Tibial artery (tissue), 4 donors: ENCODE data around the gene GJD2.

ENCODE experiments used
- DNase-seq, 2 donors: peaks; one replicate each; pipeline ENCODE4 v3.0.0-alpha.2; 2019
- H3K27ac ChIP-seq, 2 donors: fragments of 200-600 bp; sonication (generic) in 1 of 2; 1 replicate in 1 of 2; 2 replicates in 1 of 2; pipeline ENCODE4 v1.5.1; 2018 to 2019; ENCODE audit warnings: mild to moderate bottlenecking in 1 of 2
- H3K27me3 ChIP-seq, 2 donors: fragments of 200-600 bp; sonication (generic) in 1 of 2; one replicate each; pipeline versions ENCODE4 v1.5.1 to v1.6.0; 2016 to 2019
- H3K36me3 ChIP-seq, 3 donors: fragments of 200-600 bp; sonication (generic) in 2 of 3; one replicate each; pipeline ENCODE4 v1.5.1; 2016 to 2019; ENCODE audit warnings: mild to moderate bottlenecking in 2 of 3
- H3K4me1 ChIP-seq, 4 donors: fragments of 200-600 bp; sonication (generic) in 2 of 4; 1 replicate in 3 of 4; 2 replicates in 1 of 4; pipeline ENCODE4 v1.5.1; 2016 to 2019
- H3K4me3 ChIP-seq, 2 donors: fragments of 200-600 bp; sonication (generic) in 1 of 2; 1 replicate in 1 of 2; 2 replicates in 1 of 2; pipeline ENCODE4 v1.5.1; 2018 to 2019; ENCODE audit warnings: mild to moderate bottlenecking in 2 of 2
- H3K9me3 ChIP-seq, 3 donors: fragments of 200-600 bp; sonication (generic) in 1 of 3; one replicate each; pipeline ENCODE4 v1.5.1; 2016 to 2019
- CTCF ChIP-seq, 2 experiments: fragments of 200-600 bp in 1 of 2; fragments of 450-650 bp in 1 of 2; IDR thresholded peaks; one replicate each; pipeline ENCODE4 v1.5.1; 2017 to 2019; ENCODE audit warnings: antibody characterized with exemption in 2 of 2, mild to moderate bottlenecking in 1 of 2, moderate library complexity in 1 of 2
- intact Hi-C: fragments of 100-400 bp; cut with DNase I; formaldehyde crosslinking; loops from one replicate; pipeline ENCODE4 v1.15.0; 2023; ENCODE audit warnings: low total_unique reads

The GJD2 gene

GRCh38 chr15:34782901-34783300, 28.1 kb upstream of the GJD2 start:
- no peaks in the 10 kb centered on the region for H3K36me3 ChIP-seq
- no peak overlapping the region for H3K4me3 ChIP-seq
- H3K27ac ChIP-seq = no peak overlapping the region
- H3K4me1 ChIP-seq = no peaks in the 10 kb centered on the region
- TF ChIP-seq CTCF (IDR thresholded peaks at IDR 0.05) = no peak
- intact Hi-C loops = no loop called here
- H3K9me3 ChIP-seq = no peaks in the 10 kb centered on the region
- no peak for DNase-seq
- no peaks in the 10 kb centered on the region for H3K27me3 ChIP-seq

GRCh38 chr15:34780725-34781124, 25.9 kb upstream of the GJD2 start:
- Histone ChIP-seq H3K4me3 (no peak overlapping the region), H3K27ac (no peak overlapping the region), H3K36me3 (no peaks in the 10 kb centered on the region), H3K27me3 (no peaks in the 10 kb centered on the region), H3K4me1 (no peaks in the 10 kb centered on the region), H3K9me3 (no peaks in the 10 kb centered on the region)
- no peak for DNase-seq
- intact Hi-C loops = no loop called here
- TF ChIP-seq CTCF (IDR thresholded peaks at IDR 0.05) = no peak

- Histone ChIP-seq H3K27ac (no peak overlapping the region), H3K27me3 (no peaks in the 10 kb centered on the region), H3K36me3 (no peaks in the 10 kb centered on the region), H3K4me1 (no peaks in the 10 kb centered on the region), H3K4me3 (no peak overlapping the region), H3K9me3 (no peaks in the 10 kb centered on the region)
- TF ChIP-seq CTCF (IDR thresholded peaks at IDR 0.05) = no peak
- DNase-seq = no peak
- intact Hi-C loops = no loop called here
These were observed 21.9 kb upstream of the GJD2 start for GRCh38 chr15:34776606-34777105.

- Histone ChIP-seq H3K27me3 (no peaks in the 10 kb centered on the region), H3K27ac (no peak overlapping the region), H3K4me3 (no peak overlapping the region), H3K4me1 (no peaks in the 10 kb centered on the region), H3K9me3 (no peaks in the 10 kb centered on the region), H3K36me3 (no peaks in the 10 kb centered on the region)
- DNase-seq = no peak
- no peak for TF ChIP-seq CTCF (IDR thresholded peaks at IDR 0.05)
- intact Hi-C loops = loop anchor here (5.0 kb wide), 1 partner anchor 417 kb away; no protein-coding TSS in a partner anchor
These were observed 19.1 kb upstream of the GJD2 start for GRCh38 chr15:34773917-34774316.

GRCh38 chr15:34773013-34773412, 18.2 kb upstream of the GJD2 start:
- no peak overlapping the region for H3K27ac ChIP-seq

More at GRCh38 chr15:34773013-34773412, 18.2 kb upstream of the GJD2 start:
- Histone ChIP-seq H3K4me3 (no peak overlapping the region), H3K36me3 (no peaks in the 10 kb centered on the region), H3K4me1 (no peaks in the 10 kb centered on the region), H3K27me3 (no peaks in the 10 kb centered on the region), H3K9me3 (no peaks in the 10 kb centered on the region)
- DNase-seq = no peak
- TF ChIP-seq CTCF (IDR thresholded peaks at IDR 0.05) = no peak
- intact Hi-C loops = loop anchor here (5.0 kb wide), 1 partner anchor 416 kb away; no protein-coding TSS in a partner anchor
